ENCODE measurements around the gene FLYWCH1. TPM values are rescaled to one million over a fixed set of nuclear protein-coding genes. Genes with fewer than 3 reads are reported as not detected.

FLYWCH1 gene
- total and polyA plus RNA-seq, 2 donors (not counting 3 experiments of a cell fraction or from before 2014, with no cell fraction given) = 32.0 to 51.2 TPM

GRCh38 chr16:2950773-2951172, 39.0 kb downstream of the FLYWCH1 start:
- dilution Hi-C loops (cut with MboI; ENCODE audit: extremely low pct_ligation_motif_present, low sequenced_read_pairs) (no loop called here), intact Hi-C loops (cut with micrococcal nuclease) (no loop called here)
- Histone ChIP-seq H3K27ac (ENCODE audit: insufficient read depth, low read depth, low read length) (no peak overlapping the region), H3K4me1 (ENCODE audit: control insufficient read depth, extremely low read depth, insufficient read depth, low read length) (no peaks in the 10 kb centered on the region), H4K20me1 (replicated peaks; ENCODE audit: control insufficient read depth, extremely low read depth, insufficient read depth, low read length) (no peaks in the 10 kb centered on the region), H3K4me3 (replicated peaks in 1 of 3; ENCODE audit: insufficient read depth in 1 of 3, low read depth in 1 of 3, low read length in 3 of 3) (no peak overlapping the region), H3K9me1 (replicated peaks; ENCODE audit: control insufficient read depth, extremely low read depth, insufficient read depth, low read length) (no peaks in the 10 kb centered on the region), H3K27me3 (ENCODE audit: control insufficient read depth in 2 of 2, insufficient read depth in 2 of 2, low read length in 2 of 2) (no peaks in the 10 kb centered on the region), H3K9me3 (replicated peaks; ENCODE audit: control insufficient read depth, insufficient read depth, low read length) (no peaks in the 10 kb centered on the region), H2AFZ (ENCODE audit: low read depth, low read length) (no peak overlapping the region), H3K4me2 (ENCODE audit: insufficient read depth, low read length) (no peak overlapping the region), H3K36me3 (ENCODE audit: control insufficient read depth in 2 of 2, extremely low read depth in 1 of 2, insufficient read depth in 2 of 2, low read length in 2 of 2) (no peaks in the 10 kb centered on the region), H3K79me2 (ENCODE audit: control insufficient read depth, insufficient read depth, low read length) (no peaks in the 10 kb centered on the region), H3K9ac (replicated peaks; ENCODE audit: extremely low read depth, insufficient read depth, low read length) (no peak overlapping the region)
- DNase-seq (ENCODE audit: low read depth, low spot score) = no peak
- BruUV-seq (replicated peaks) = no TSS peak
- CTCF ChIA-PET = no interaction called here
- POLR2A ChIA-PET = no interaction called here
- TF ChIP-seq JUN (IDR thresholded peaks at IDR 0.05; ENCODE audit: borderline replicate concordance, insufficient read depth, insufficient read length, low read depth) (no peak), GATA2 (IDR thresholded peaks at IDR 0.05; ENCODE audit: insufficient read depth, insufficient read length, low read depth, low read length) (no peak), CTCF (IDR thresholded peaks at IDR 0.05; ENCODE audit: extremely low read depth in 1 of 2, insufficient read depth in 1 of 2, low read depth in 1 of 2, low read length in 2 of 2) (no peak), POLR2AphosphoS5 (IDR thresholded peaks at IDR 0.05; ENCODE audit: insufficient read depth, low read depth, low read length) (no peak), FOS (IDR thresholded peaks at IDR 0.05; ENCODE audit: borderline replicate concordance, insufficient read depth, low read length) (no peak), MYC (IDR thresholded peaks at IDR 0.05; ENCODE audit: low read depth, low read length) (no peak), POLR2A (IDR thresholded peaks at IDR 0.05; ENCODE audit: low read depth, low read length) (no peak), MAX (IDR thresholded peaks at IDR 0.05; ENCODE audit: insufficient read depth, insufficient read length) (no peak), EZH2 (IDR thresholded peaks at IDR 0.05; ENCODE audit: borderline replicate concordance, low read depth, low read length, severe bottlenecking) (no peak)
- FAIRE-seq = no peak

All from endothelial cell of umbilical vein (primary cell).